Upper lobe of left lung (tissue), 6 donors: ENCODE results near the gene SDK1. TPM values are rescaled to one million over a fixed set of nuclear protein-coding genes. Genes with fewer than 3 reads are reported as not detected.

Source experiments
- ATAC-seq, 2 donors: fragments of 200-7000 bp; cut with Tn5 transposase; one replicate each; pipeline ENCODE4 v1.9.1; 2022; ENCODE audit warnings: mild to moderate bottlenecking in 2 of 2, moderate library complexity in 2 of 2; ENCODE audit not compliant: low FRiP score in 2 of 2
- DNase-seq, 2 donors: peaks; one replicate each; pipeline ENCODE4 v3.0.0-alpha.2; 2019 to 2020
- H3K27ac ChIP-seq, 4 donors: fragments of 200-600 bp; sonication (generic); one replicate each; pipeline ENCODE4 v1.5.1; 2016 to 2019
- H3K27me3 ChIP-seq, 4 donors: fragments of 200-600 bp; sonication (generic); one replicate each; pipeline ENCODE4 v1.5.1; 2017 to 2019
- H3K36me3 ChIP-seq, 4 donors: fragments of 200-600 bp; sonication (generic); one replicate each; pipeline ENCODE4 v1.5.1; 2016 to 2019
- H3K4me1 ChIP-seq, 4 donors: fragments of 200-600 bp; sonication (generic); one replicate each; pipeline ENCODE4 v1.5.1; 2018 to 2019
- H3K4me3 ChIP-seq, 4 donors: fragments of 200-600 bp; sonication (generic); one replicate each; pipeline ENCODE4 v1.5.1; 2017 to 2019; ENCODE audit warnings: mild to moderate bottlenecking in 2 of 4, moderate library complexity in 1 of 4
- H3K9me3 ChIP-seq, 4 donors: fragments of 200-600 bp; sonication (generic); one replicate each; pipeline ENCODE4 v1.5.1; 2018 to 2019
- CTCF ChIP-seq, 6 experiments: fragments of 450-650 bp in 4 of 6; fragments of 200-600 bp in 2 of 6; sonication (generic) in 2 of 6; IDR thresholded peaks; one replicate each; pipeline ENCODE4 v1.5.1; 2016 to 2019; ENCODE audit warnings: antibody characterized with exemption in 6 of 6
- EP300 ChIP-seq, 4 donors: sonication (generic); formaldehyde crosslinking; IDR thresholded peaks; one replicate each; pipeline ENCODE4 v1.5.1; 2017; ENCODE audit warnings: antibody characterized with exemption in 4 of 4, control low read depth in 2 of 4
- POLR2A ChIP-seq, 4 donors: fragments of 450-650 bp; IDR thresholded peaks; one replicate each; pipeline ENCODE4 v1.5.1; 2016 to 2017; ENCODE audit warnings: antibody characterized with exemption in 4 of 4, mild to moderate bottlenecking in 2 of 4
- POLR2AphosphoS5 ChIP-seq, 2 donors: sonication (generic); formaldehyde crosslinking; IDR thresholded peaks; one replicate each; pipeline ENCODE4 v1.5.1; 2017; ENCODE audit warnings: antibody characterized with exemption in 2 of 2
- WGBS, 2 donors: methylation state at CpG; one replicate each; pipeline ENCODE4 v1.1.5; 2017 to 2018; 5-methylcytosine and 5-hydroxymethylcytosine counted together
- total RNA-seq, 6 donors: library from RNA; depleted of rRNA in 4 of 6; stranded (reverse); fragments of >200 nt in 4 of 6; gene quantifications; one replicate each; pipeline versions ENCODE4 v1.1.0 to v1.2.1, GENCODE V29; 2016 to 2021
- donor health status: DM: no; HTN: no; CAD: no; lungs with moderate emphysema.
- donor health status: DM: no; HTN: yes; CAD: no; lungs with severe emphysema.

SDK1 gene
- total RNA-seq, 6 donors from 2014 or later, result 9.3 to 90.1 (median 11.8) TPM

- no peak overlapping the region for H3K4me3 ChIP-seq
- 97 to 98% methylated on average over 11 of the region's 16 CpGs for WGBS, 2 donors
- no peaks in the 10 kb centered on the region for H3K36me3 ChIP-seq
- H3K27ac ChIP-seq, result no peak overlapping the region
- DNase-seq, result peak in 1 of 2 donors; percentile 57
- TF ChIP-seq POLR2A (IDR thresholded peaks at IDR 0.05) (no peak), POLR2AphosphoS5 (IDR thresholded peaks at IDR 0.05) (no peak)
- ATAC-seq, result no peak
- no peaks in the 10 kb centered on the region for H3K4me1 ChIP-seq
- no peaks in the 10 kb centered on the region for H3K27me3 ChIP-seq
- H3K9me3 ChIP-seq, result no peaks in the 10 kb centered on the region
Observed at GRCh38 chr7:4178416-4178815, 877.4 kb downstream of the SDK1 start.

- no peak for TF ChIP-seq CTCF (IDR thresholded peaks at IDR 0.05)
- no peak for TF ChIP-seq POLR2AphosphoS5 (IDR thresholded peaks at IDR 0.05)
- H3K27me3 ChIP-seq, result no peaks in the 10 kb centered on the region
- no peaks in the 10 kb centered on the region for H3K9me3 ChIP-seq
- DNase-seq (no peak), ATAC-seq (no peak)
- 93 to 94% methylated on average over 23 of the region's 23 CpGs for WGBS, 2 donors
- H3K27ac ChIP-seq, result no peak overlapping the region
- no peak overlapping the region for H3K4me3 ChIP-seq
- no peaks in the 10 kb centered on the region for H3K36me3 ChIP-seq
- H3K4me1 ChIP-seq, result no peaks in the 10 kb centered on the region
Observed at GRCh38 chr7:4178916-4179687, 878.0 kb downstream of the SDK1 start.

- TF ChIP-seq EP300 (IDR thresholded peaks at IDR 0.05), result no peak
- TF ChIP-seq POLR2AphosphoS5 (IDR thresholded peaks at IDR 0.05), result no peak
- TF ChIP-seq POLR2A (IDR thresholded peaks at IDR 0.05), result no peak
- no peak for TF ChIP-seq CTCF (IDR thresholded peaks at IDR 0.05)
- DNase-seq (no peak), ATAC-seq (no peak)
- 83 to 91% methylated on average over 15 to 24 of the region's 24 CpGs for WGBS, 2 donors
- Histone ChIP-seq H3K4me1 (no peaks in the 10 kb centered on the region), H3K27me3 (no peaks in the 10 kb centered on the region), H3K36me3 (no peaks in the 10 kb centered on the region), H3K27ac (no peak overlapping the region), H3K9me3 (no peaks in the 10 kb centered on the region), H3K4me3 (no peak overlapping the region)
Observed at GRCh38 chr7:4179688-4180380, 878.8 kb downstream of the SDK1 start.

GRCh38 chr7:4181446-4181845, 880.4 kb downstream of the SDK1 start:
- peaks cover 0 to 11% (median 2%) of the 10 kb centered on the region in 4 donors for H3K4me1 ChIP-seq
- no peak for TF ChIP-seq POLR2AphosphoS5 (IDR thresholded peaks at IDR 0.05)
- H3K27me3 ChIP-seq, result no peaks in the 10 kb centered on the region
- WGBS, 2 donors, result 86 to 93% methylated on average over 7 of the region's 7 CpGs
- no peaks in the 10 kb centered on the region for H3K9me3 ChIP-seq
- no peaks in the 10 kb centered on the region for H3K36me3 ChIP-seq
- H3K27ac ChIP-seq, result no peak overlapping the region
- DNase-seq (no peak), ATAC-seq (no peak)
- H3K4me3 ChIP-seq, result no peak overlapping the region

- TF ChIP-seq POLR2A (IDR thresholded peaks at IDR 0.05) (no peak), EP300 (IDR thresholded peaks at IDR 0.05) (no peak)
- no peak for ATAC-seq
- Histone ChIP-seq H3K9me3 (no peaks in the 10 kb centered on the region), H3K36me3 (no peaks in the 10 kb centered on the region), H3K4me1 (peaks cover 0 to 11% (median 2%) of the 10 kb centered on the region in 4 donors), H3K27me3 (no peaks in the 10 kb centered on the region), H3K27ac (no peak overlapping the region), H3K4me3 (no peak overlapping the region)
- no peak for DNase-seq
- WGBS, 2 donors, result 92 to 95% methylated on average over 8 to 10 of the region's 10 CpGs
Observed at GRCh38 chr7:4182605-4183300, 881.7 kb downstream of the SDK1 start.

GRCh38 chr7:4184653-4185052, 883.6 kb downstream of the SDK1 start:
- H3K36me3 ChIP-seq, result no peaks in the 10 kb centered on the region
- H3K4me3 ChIP-seq, result no peak overlapping the region
- TF ChIP-seq EP300 (IDR thresholded peaks at IDR 0.05), result no peak
- no peak for TF ChIP-seq CTCF (IDR thresholded peaks at IDR 0.05)
- TF ChIP-seq POLR2A (IDR thresholded peaks at IDR 0.05), result no peak
- TF ChIP-seq POLR2AphosphoS5 (IDR thresholded peaks at IDR 0.05), result no peak
- no peaks in the 10 kb centered on the region for H3K27me3 ChIP-seq
- no peak for ATAC-seq
- H3K9me3 ChIP-seq, result no peaks in the 10 kb centered on the region
- peaks cover 0 to 11% (median 2%) of the 10 kb centered on the region in 4 donors for H3K4me1 ChIP-seq
- H3K27ac ChIP-seq, result no peak overlapping the region
- WGBS, 2 donors, result 73 to 92% methylated on average over 3 to 4 of the region's 4 CpGs
- no peak for DNase-seq
